ENCODE data around the gene STX18.

GRCh38 chr4:4494882-4495281 lies 47.0 kb downstream of the STX18 start:
- no peak for TF ChIP-seq CTCF (IDR thresholded peaks at IDR 0.05 in 4 of 5, conservative IDR thresholded peaks at IDR 0.05 in 1 of 5)
- TF ChIP-seq POLR2A (IDR thresholded peaks at IDR 0.05) = no peak
